Heart left ventricle (tissue), 13 donors: ENCODE results near the gene ZNF423.

Experiments
- POLR2A ChIP-seq, 2 donors: fragments of 450-650 bp; IDR thresholded peaks; one replicate each; pipeline ENCODE4 v1.6.1; 2017; ENCODE audit warnings: antibody characterized with exemption in 2 of 2, mild to moderate bottlenecking in 2 of 2, moderate library complexity in 2 of 2
- TF ChIP-seq, protein P1 (sequence below), 12 donors: fragments of 200-600 bp; sonication (generic) in 4 of 12; IDR thresholded peaks; one replicate each; pipeline versions ENCODE4 v1.5.0 to v1.8.0; 2018 to 2022; ENCODE audit warnings: antibody characterized with exemption in 12 of 12, mild to moderate bottlenecking in 5 of 12
- donor health status: ischemic (EF 13 %, LVEDD 7.1; RV severe dilation, severe dysfunction).
- donor health status: DM: no; HTN: yes; CAD: no.
- donor health status: DM: no; HTN: no; CAD: no.
- donor health status: ischemic (EF 25% LVEDD 6.9; RV normal size, moderate dysfunction).
- donor health status: ischemic (EF 25% LVEDD 5.7; RV mildly dilated, moderate dysfunction).
- donor health status: ischemic (EF 35%, LVEDD 5.7; RV mildly dilated, moderate dysfunction).
- donor health status: nonischemic (EF 11% LVEDD 7.7; RV severe dilation, severe dysfunction).
- donor health status: DM: yes; HTN: yes; CAD: no.
- donor health status: PGD.
- donor health status: ischemic (EF 29% LVEDD 5.4; RV normal size, mild dysfunction).
- donor health status: nonischemic (EF 23%, LVEDD 6.1; RV moderate dilation, normal function).

DNA sequence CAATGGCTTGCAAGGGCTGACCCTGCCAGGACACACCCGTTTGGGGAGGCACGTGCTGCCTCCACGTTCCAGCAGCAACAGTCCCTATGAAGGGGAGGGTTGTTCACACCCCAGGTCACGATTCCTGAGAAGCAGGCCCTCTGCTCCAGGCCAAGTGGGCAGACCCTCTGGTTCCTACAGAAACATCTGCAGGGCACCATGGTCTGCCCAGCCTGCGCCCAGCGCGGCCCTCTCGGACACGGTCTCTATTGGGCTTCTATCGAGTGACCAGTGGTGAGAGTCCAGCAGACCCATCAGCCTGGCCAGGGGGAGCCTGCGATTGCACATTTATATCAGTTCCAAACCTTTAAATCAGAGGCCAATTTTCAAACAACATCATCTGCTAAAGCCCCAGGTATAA lies 128.3 kb downstream of the ZNF423 start:
- TF ChIP-seq POLR2A (IDR thresholded peaks at IDR 0.05): no peak
- TF ChIP-seq, protein P1, sequence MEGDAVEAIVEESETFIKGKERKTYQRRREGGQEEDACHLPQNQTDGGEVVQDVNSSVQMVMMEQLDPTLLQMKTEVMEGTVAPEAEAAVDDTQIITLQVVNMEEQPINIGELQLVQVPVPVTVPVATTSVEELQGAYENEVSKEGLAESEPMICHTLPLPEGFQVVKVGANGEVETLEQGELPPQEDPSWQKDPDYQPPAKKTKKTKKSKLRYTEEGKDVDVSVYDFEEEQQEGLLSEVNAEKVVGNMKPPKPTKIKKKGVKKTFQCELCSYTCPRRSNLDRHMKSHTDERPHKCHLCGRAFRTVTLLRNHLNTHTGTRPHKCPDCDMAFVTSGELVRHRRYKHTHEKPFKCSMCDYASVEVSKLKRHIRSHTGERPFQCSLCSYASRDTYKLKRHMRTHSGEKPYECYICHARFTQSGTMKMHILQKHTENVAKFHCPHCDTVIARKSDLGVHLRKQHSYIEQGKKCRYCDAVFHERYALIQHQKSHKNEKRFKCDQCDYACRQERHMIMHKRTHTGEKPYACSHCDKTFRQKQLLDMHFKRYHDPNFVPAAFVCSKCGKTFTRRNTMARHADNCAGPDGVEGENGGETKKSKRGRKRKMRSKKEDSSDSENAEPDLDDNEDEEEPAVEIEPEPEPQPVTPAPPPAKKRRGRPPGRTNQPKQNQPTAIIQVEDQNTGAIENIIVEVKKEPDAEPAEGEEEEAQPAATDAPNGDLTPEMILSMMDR (IDR thresholded peaks at IDR 0.05): no peak
